IPS DF 6.9 (cell line): ENCODE results near the gene ITPR3.

Experiments used
- DNase-seq: peaks from one replicate; pipeline ENCODE4 v3.0.0-alpha.2; 2013; ENCODE audit warnings: low read depth, low spot score
- H3K27ac ChIP-seq: one replicate; pipeline ENCODE4 v1.5.1; 2013; ENCODE audit warnings: low read length, control low read depth
- H3K27me3 ChIP-seq: 2 replicates; pipeline ENCODE4 v1.6.1; 2013; ENCODE audit warnings: mild to moderate bottlenecking, low read length; ENCODE audit not compliant: control insufficient read depth, insufficient read depth
- H3K36me3 ChIP-seq: 2 replicates; pipeline ENCODE4 v1.6.1; 2013; ENCODE audit warnings: low read length; ENCODE audit not compliant: control insufficient read depth, insufficient read depth
- H3K4me1 ChIP-seq: 2 replicates; pipeline ENCODE4 v1.6.1; 2013; ENCODE audit warnings: low read length; ENCODE audit not compliant: control insufficient read depth, insufficient read depth
- H3K4me3 ChIP-seq: 2 replicates; pipeline ENCODE4 v1.5.1; 2013; ENCODE audit warnings: mild to moderate bottlenecking, low read length
- H3K9me3 ChIP-seq: 2 replicates; pipeline ENCODE4 v1.6.1; 2013; ENCODE audit warnings: low read length, inconsistent platforms; ENCODE audit not compliant: control insufficient read depth, insufficient read depth
- WGBS: extraction: QIAGEN DNeasy Blood & Tissue Kit; methylation state at CpG from one replicate; pipeline ENCODE4 v1.1.7; 2013; ENCODE audit warnings: mixed read lengths, missing lambda C conversion rate; ENCODE audit not compliant: insufficient read length, insufficient coverage; 5-methylcytosine and 5-hydroxymethylcytosine counted together

ITPR3 gene

GRCh38 chr6:33616113-33616512, 5.0 kb upstream of the ITPR3 start:
- no peak for DNase-seq
- Histone ChIP-seq H3K27ac (no peak overlapping the region), H3K36me3 (no peaks in the 10 kb centered on the region), H3K9me3 (no peaks in the 10 kb centered on the region), H3K4me3 (no peak overlapping the region), H3K27me3 (no peaks in the 10 kb centered on the region), H3K4me1 (peaks cover 3% of the 10 kb centered on the region)
- no CpG with 5 or more reads among the region's 2 CpGs for WGBS

DNA sequence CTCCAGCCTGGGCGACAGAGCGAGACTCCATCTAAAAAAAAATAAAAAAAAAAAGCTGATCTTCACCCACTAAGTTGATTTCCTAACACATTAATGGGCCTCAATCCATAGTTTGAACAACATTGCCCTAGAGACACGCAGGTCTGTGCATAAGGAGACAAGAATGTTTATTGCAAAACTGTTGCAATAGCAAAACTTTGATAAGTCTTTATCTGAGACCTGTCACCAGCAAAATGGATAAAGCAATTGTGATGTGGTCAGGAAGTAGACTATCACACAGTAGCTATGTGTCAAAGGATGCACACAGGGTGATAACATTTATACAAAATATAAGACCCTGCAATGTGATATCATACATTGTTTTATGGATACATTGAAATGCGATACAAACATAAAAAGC, 4.2 kb upstream of the ITPR3 start:
- Histone ChIP-seq H3K4me1 (no peaks in the 10 kb centered on the region; the same call in 1 of the 2 replicates), H3K27me3 (no peaks in the 10 kb centered on the region), H3K9me3 (no peaks in the 10 kb centered on the region), H3K4me3 (no peak overlapping the region), H3K36me3 (no peaks in the 10 kb centered on the region), H3K27ac (no peak overlapping the region)
- WGBS = no CpG with 5 or more reads among the region's 4 CpGs
- DNase-seq = no peak

DNA sequence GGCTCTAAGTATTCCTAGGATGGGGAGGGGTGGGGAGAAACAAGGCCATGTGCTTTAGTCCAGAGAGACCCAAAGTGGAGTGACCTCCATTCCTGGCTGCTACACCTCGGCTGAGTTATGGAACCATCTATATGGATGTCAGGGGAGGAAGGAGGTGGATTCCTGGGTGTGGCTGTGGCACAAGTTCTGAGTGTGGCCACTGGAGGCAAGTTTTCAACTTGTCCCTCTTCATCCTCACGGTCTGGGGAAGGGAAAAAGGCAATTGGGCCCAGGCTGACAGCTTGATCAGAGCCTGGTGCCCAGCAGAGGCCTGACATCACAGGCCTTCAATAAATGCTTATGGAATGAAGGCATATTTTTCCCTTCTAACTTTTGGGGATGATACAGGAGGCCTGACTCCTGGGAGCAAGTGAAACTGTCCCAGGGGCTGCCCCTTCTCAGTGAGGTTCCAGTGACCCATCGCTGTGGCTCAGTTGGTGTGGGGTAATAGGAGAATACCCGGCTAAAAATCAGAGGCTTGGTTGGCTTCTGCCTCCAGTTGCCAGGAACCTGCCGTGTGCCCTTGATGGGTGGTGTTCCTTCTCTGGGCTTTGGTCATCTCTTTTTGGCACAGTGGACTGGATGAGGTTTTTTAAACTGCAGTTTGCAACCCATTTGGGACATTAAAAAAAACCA, 1.8 kb upstream of the ITPR3 start:
- no peak for DNase-seq
- no peaks in the 10 kb centered on the region for H3K9me3 ChIP-seq
- WGBS = no CpG with 5 or more reads among the region's 5 CpGs
- H3K36me3 ChIP-seq = no peaks in the 10 kb centered on the region
- H3K4me3 ChIP-seq = no peak overlapping the region
- H3K27me3 ChIP-seq = no peaks in the 10 kb centered on the region
- no peak overlapping the region for H3K27ac ChIP-seq
- H3K4me1 ChIP-seq = peaks cover 10% of the 10 kb centered on the region

DNA sequence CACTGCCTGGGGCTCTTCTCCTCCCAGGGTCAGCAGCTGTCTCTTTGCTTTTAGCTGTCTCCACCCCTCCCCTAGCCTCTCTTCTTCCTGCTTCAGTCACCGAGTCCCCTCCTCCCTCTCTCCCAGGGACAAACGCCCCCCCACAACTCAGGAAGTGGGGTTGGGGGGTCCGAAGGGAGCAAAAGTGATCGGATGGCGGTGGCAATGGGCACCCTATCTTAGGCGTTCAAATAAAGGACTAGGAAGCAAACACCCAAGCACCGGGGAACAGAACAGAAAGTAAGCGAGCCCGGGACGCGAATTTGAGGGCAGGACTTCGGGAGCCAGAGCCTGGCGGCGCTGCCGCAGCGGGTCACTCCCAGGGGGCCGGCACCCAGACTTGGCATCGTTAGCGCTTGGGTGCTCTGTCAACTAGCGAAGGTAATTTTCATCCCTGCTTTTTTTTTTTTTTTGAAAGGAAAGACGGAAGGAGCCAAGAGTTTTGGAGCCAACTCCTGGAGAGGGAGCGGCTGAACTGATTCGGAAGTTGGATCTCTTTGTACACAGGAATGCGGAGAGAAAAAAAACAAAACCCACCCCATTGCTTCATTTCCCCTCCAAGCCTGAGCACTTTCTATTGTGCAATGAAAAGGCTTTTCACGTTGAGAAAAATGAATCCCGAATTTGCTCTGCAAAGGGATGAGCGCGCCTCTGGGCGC, 815 bp upstream of the ITPR3 start:
- no peaks in the 10 kb centered on the region for H3K36me3 ChIP-seq
- H3K4me1 ChIP-seq = peaks cover 10% of the 10 kb centered on the region
- no CpG with 5 or more reads among the region's 29 CpGs for WGBS
- no peaks in the 10 kb centered on the region for H3K27me3 ChIP-seq
- H3K9me3 ChIP-seq = no peaks in the 10 kb centered on the region
- H3K27ac ChIP-seq = no peak overlapping the region
- H3K4me3 ChIP-seq = peak overlapping the region; percentile 44; the same call in 1 of the 2 replicates
- no peak for DNase-seq

DNA sequence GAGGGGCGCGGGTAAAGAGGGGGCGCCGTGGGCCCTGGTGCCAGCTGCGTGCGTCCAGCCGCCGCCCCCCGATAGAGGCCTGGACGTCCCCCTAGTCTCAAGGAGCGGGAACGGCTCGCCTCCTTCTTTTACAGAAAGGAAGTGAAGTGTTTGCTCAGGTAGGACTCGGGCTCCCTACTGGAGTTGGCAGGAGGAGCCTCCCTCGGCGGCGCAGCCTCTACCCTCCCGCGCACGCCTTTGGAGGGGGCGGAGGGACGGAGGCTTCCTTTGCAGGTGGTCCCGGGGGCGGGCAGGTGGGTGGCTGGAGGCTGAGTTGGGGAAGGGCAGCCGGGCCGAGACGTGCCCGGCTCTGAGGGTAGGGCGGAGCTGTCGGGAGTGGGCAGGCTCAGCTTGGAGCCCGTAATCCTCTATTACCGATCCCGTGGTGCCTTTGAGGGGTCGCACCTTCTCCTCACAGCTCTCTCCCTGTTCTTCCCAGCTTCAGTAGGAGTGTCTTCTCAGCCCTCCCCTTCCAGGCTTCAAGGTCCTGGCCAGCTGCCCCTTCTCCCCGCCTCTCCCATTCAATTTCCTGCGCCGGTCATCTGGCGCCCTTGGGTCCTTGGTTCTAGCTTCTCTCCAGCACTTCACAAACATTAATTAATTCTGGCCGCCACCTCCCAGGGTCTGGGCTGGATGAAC, 728 bp downstream of the ITPR3 start:
- no peak overlapping the region for H3K27ac ChIP-seq
- DNase-seq = no peak
- H3K27me3 ChIP-seq = no peaks in the 10 kb centered on the region
- H3K9me3 ChIP-seq = no peaks in the 10 kb centered on the region
- peak overlapping the region; percentile 44 for H3K4me3 ChIP-seq
- peaks cover 10% of the 10 kb centered on the region for H3K4me1 ChIP-seq
- WGBS = no CpG with 5 or more reads among the region's 39 CpGs
- no peaks in the 10 kb centered on the region for H3K36me3 ChIP-seq

GRCh38 chr6:33622456-33623431, 1.6 kb downstream of the ITPR3 start:
- peaks cover 13% of the 10 kb centered on the region for H3K4me1 ChIP-seq
- no peak overlapping the region; the same call in 1 of the 2 replicates for H3K4me3 ChIP-seq

GRCh38 chr6:33623895-33624381, 2.8 kb downstream of the ITPR3 start:
- Histone ChIP-seq H3K9me3 (no peaks in the 10 kb centered on the region), H3K4me1 (peaks cover 15% of the 10 kb centered on the region), H3K4me3 (no peak overlapping the region), H3K27me3 (no peaks in the 10 kb centered on the region), H3K36me3 (no peaks in the 10 kb centered on the region), H3K27ac (no peak overlapping the region)
- no CpG with 5 or more reads among the region's 6 CpGs for WGBS
- no peak for DNase-seq

More at GRCh38 chr6:33622456-33623431, 1.6 kb downstream of the ITPR3 start:
- DNase-seq = no peak
- Histone ChIP-seq H3K27me3 (no peaks in the 10 kb centered on the region), H3K36me3 (no peaks in the 10 kb centered on the region), H3K9me3 (no peaks in the 10 kb centered on the region), H3K27ac (no peak overlapping the region)
- WGBS = no CpG with 5 or more reads among the region's 12 CpGs

GRCh38 chr6:33624856-33625255, 3.7 kb downstream of the ITPR3 start:
- no peak overlapping the region for H3K4me3 ChIP-seq
- H3K9me3 ChIP-seq = no peaks in the 10 kb centered on the region
- no peak overlapping the region for H3K27ac ChIP-seq
- H3K4me1 ChIP-seq = peaks cover 15% of the 10 kb centered on the region
- WGBS = no CpG with 5 or more reads among the region's 4 CpGs
- no peaks in the 10 kb centered on the region for H3K36me3 ChIP-seq
- no peak for DNase-seq
- H3K27me3 ChIP-seq = no peaks in the 10 kb centered on the region

DNA sequence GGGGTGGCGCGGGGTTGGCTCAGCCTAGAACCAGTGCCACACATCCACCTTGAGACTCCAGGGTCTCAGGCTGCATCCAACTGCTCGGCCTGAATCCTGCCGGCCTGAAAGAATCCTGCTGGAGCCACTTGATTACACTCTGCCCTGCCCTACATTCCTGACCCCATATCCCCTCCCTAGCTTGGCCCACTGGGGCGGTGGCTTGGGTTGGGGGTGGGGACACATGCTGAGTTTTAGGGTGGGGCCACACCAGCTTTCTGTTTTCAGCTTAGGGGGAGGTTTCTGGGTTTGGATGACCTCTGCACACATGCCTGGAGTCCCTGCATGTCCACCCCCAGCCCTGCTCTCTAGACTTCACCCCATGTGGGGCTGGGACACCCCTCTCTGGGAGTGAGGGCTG, 6.8 kb downstream of the ITPR3 start:
- peaks cover 10% of the 10 kb centered on the region for H3K4me1 ChIP-seq
- no peak overlapping the region for H3K4me3 ChIP-seq
- no CpG with 5 or more reads among the region's 5 CpGs for WGBS
- no peaks in the 10 kb centered on the region for H3K36me3 ChIP-seq
- no peaks in the 10 kb centered on the region for H3K27me3 ChIP-seq
- DNase-seq = no peak
- no peaks in the 10 kb centered on the region for H3K9me3 ChIP-seq
- H3K27ac ChIP-seq = no peak overlapping the region
